Ecto neural progenitor cell (in vitro differentiated cells): Measurements from ENCODE around the gene HSF2.

Experiments used
- DNase-seq: peaks from one replicate; pipeline ENCODE4 v3.0.0-alpha.2; 2018; ENCODE audit warnings: low spot score

Gene HSF2

GRCh38 chr6:122399055-122399347, 451 bp upstream of the HSF2 start:
- no peak for DNase-seq

- no peak for DNase-seq
Observed at GRCh38 chr6:122400121-122400450, 634 bp downstream of the HSF2 start.

- no peak for DNase-seq
Observed at GRCh38 chr6:122400462-122401089, 1.1 kb downstream of the HSF2 start.

- DNase-seq: no peak
Observed at GRCh38 chr6:122401104-122401503, 1.7 kb downstream of the HSF2 start.

- DNase-seq: no peak
Observed at GRCh38 chr6:122404444-122404843, 5.0 kb downstream of the HSF2 start.

GRCh38 chr6:122405417-122405816, 6.0 kb downstream of the HSF2 start:
- DNase-seq: no peak

GRCh38 chr6:122406187-122406586, 6.7 kb downstream of the HSF2 start:
- no peak for DNase-seq

GRCh38 chr6:122407712-122408111, 8.3 kb downstream of the HSF2 start:
- DNase-seq: no peak

- no peak for DNase-seq
Observed at GRCh38 chr6:122408240-122408639, 8.8 kb downstream of the HSF2 start.

- DNase-seq: no peak
Observed at GRCh38 chr6:122408702-122409458, 9.4 kb downstream of the HSF2 start.

GRCh38 chr6:122412001-122412400, 12.5 kb downstream of the HSF2 start:
- no peak for DNase-seq

GRCh38 chr6:122416825-122417224, 17.4 kb downstream of the HSF2 start:
- DNase-seq: no peak

GRCh38 chr6:122422003-122422402, 22.6 kb downstream of the HSF2 start:
- DNase-seq: no peak

GRCh38 chr6:122422614-122423267, 23.3 kb downstream of the HSF2 start:
- DNase-seq: no peak

GRCh38 chr6:122423734-122424133, 24.3 kb downstream of the HSF2 start:
- no peak for DNase-seq

GRCh38 chr6:122426597-122426996, 27.1 kb downstream of the HSF2 start:
- DNase-seq: no peak

- DNase-seq: no peak
Observed at GRCh38 chr6:122428781-122429180, 29.3 kb downstream of the HSF2 start.

- DNase-seq: no peak
Observed at GRCh38 chr6:122429323-122429722, 29.9 kb downstream of the HSF2 start.

GRCh38 chr6:122431780-122432179, 32.3 kb downstream of the HSF2 start:
- DNase-seq: no peak

- no peak for DNase-seq
Observed at GRCh38 chr6:122432816-122433215, 33.4 kb downstream of the HSF2 start.

GRCh38 chr6:122438975-122439374, 39.5 kb downstream of the HSF2 start:
- no peak for DNase-seq

- DNase-seq: no peak
Observed at GRCh38 chr6:122445274-122445673, 45.8 kb downstream of the HSF2 start.

- DNase-seq: no peak
Observed at GRCh38 chr6:122449069-122449468, 49.6 kb downstream of the HSF2 start.

- DNase-seq: no peak
Observed at GRCh38 chr6:122452509-122452908, 53.1 kb downstream of the HSF2 start.
